ENCODE data around the gene PSMC5.
A peak's percentile ranks its signal among the peaks of the same experiment; 100 is the strongest.

PSMC5 gene

GRCh38 chr17:63837480-63837879 lies 10.2 kb downstream of the PSMC5 start:
- TF ChIP-seq CTCF (IDR thresholded peaks at IDR 0.05; ENCODE audit: insufficient read depth, low read depth, low read length, missing control alignments): no peak
- no peak for DNase-seq (ENCODE audit: low read depth)
- H3K4me3 ChIP-seq (ENCODE audit: low read length): no peak overlapping the region

GRCh38 chr17:63837962-63838600 lies 10.8 kb downstream of the PSMC5 start:
- no peak for TF ChIP-seq CTCF (IDR thresholded peaks at IDR 0.05; ENCODE audit: insufficient read depth, low read depth, low read length, missing control alignments)

DNA sequence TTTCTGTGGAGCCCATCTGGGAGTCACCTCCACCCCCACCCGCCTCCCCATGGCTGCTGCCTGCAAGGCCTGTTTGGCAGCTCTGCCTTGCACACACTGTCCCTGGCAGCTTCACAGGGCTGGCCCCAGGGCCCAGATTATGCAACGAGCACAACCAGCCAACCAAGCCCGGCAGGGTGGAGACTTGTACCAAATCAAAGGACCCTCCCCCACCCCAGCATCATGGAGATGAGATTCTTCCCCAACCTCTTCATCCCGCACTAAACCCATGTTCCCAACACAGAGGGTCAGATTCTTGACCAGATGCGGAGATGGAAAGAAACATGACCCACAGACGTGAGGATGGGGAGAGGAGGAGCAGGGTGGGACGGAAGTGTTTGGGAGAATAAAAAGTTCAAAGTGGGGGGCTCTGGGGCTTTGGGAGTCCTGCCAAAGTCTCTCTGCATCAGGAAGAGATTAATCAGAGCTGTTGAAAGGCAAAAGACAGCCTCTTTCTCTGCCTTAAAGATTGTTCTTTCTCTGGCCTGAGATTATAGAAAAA lies 11.5 kb downstream of the PSMC5 start:
- H3K4me3 ChIP-seq (ENCODE audit: low read length): peak overlapping the region; percentile 31
- no peak for TF ChIP-seq CTCF (IDR thresholded peaks at IDR 0.05; ENCODE audit: insufficient read depth, low read depth, low read length, missing control alignments)
- DNase-seq (ENCODE audit: low read depth): peak; percentile 94

More at GRCh38 chr17:63837962-63838600, 10.8 kb downstream of the PSMC5 start:
- peak overlapping the region; percentile 25 for H3K4me3 ChIP-seq (ENCODE audit: low read length)
- no peak for DNase-seq (ENCODE audit: low read depth)

DNA sequence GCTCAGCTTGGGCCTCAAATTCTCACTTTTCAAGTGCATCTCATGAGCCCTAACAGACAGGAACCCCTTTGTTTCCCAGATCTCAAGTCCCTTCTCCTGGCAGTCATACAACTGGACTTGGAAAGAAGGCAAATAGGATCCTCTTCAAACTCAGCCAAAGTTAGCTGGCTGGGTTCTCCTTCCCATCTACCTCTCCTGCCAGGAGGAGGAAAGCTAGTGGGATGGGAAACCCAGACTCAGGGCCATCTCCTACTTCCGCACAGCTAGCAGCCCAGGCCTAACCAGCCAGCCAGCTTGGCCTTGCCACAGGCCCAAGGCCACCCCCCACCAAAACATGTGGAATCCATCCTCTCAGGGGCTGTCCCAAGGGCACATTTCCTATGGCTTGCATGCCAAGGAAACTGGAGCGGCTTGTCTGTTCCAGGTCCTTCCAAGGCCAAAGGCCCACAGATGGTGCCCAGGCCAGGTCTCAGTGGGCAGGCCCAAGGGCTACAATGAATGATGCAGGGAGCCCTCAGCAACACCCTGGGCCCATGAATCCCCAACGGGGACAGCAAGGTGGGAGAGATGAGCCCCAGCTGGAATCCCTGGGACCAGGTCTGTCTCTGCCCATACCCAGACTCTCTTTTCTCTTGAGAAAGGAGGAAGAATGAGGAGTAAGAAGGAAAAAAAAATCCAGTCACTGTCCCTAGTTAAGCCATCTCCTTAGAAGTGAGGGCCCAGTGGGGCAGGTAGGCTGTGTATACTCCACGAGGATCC lies 13.5 kb downstream of the PSMC5 start:
- DNase-seq (ENCODE audit: low read depth): no peak
- peak overlapping the region; percentile 79 for H3K4me3 ChIP-seq (ENCODE audit: low read length)
- no peak for TF ChIP-seq CTCF (IDR thresholded peaks at IDR 0.05; ENCODE audit: insufficient read depth, low read depth, low read length, missing control alignments)

GRCh38 chr17:63841350-63842172 lies 14.3 kb downstream of the PSMC5 start:
- no peak for TF ChIP-seq CTCF (IDR thresholded peaks at IDR 0.05; ENCODE audit: insufficient read depth, low read depth, low read length, missing control alignments)
- H3K4me3 ChIP-seq (ENCODE audit: low read length): peak overlapping the region; percentile 79
- DNase-seq (ENCODE audit: low read depth): peak; percentile 35

DNA sequence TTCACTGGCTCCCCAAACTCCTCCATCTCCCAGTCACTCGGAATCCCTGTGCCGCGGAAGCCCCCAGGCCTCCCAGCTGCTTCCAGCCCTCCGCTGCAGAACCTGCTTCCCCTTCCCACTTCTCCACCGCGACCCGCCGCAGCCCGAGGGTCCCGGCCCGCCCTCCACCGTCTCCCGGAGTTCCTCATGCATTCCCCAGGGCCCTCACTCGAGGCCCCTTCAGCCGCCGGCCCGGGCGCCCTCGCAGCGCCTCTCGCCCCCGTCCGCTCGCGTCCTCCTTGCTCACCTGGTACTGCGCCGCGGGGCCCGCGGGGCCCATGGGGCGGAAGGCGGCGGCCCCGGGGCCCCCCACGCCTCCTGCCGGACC lies 14.9 kb downstream of the PSMC5 start:
- peak overlapping the region; percentile 79 for H3K4me3 ChIP-seq (ENCODE audit: low read length)
- no peak for TF ChIP-seq CTCF (IDR thresholded peaks at IDR 0.05; ENCODE audit: insufficient read depth, low read depth, low read length, missing control alignments)
- DNase-seq (ENCODE audit: low read depth): no peak
